ENCODE data around the gene CFAP46. TPM values are rescaled to one million over a fixed set of nuclear protein-coding genes. Genes with fewer than 3 reads are reported as not detected.

CFAP46 gene
- total RNA-seq, 1 donor = under 0.01 TPM

DNA sequence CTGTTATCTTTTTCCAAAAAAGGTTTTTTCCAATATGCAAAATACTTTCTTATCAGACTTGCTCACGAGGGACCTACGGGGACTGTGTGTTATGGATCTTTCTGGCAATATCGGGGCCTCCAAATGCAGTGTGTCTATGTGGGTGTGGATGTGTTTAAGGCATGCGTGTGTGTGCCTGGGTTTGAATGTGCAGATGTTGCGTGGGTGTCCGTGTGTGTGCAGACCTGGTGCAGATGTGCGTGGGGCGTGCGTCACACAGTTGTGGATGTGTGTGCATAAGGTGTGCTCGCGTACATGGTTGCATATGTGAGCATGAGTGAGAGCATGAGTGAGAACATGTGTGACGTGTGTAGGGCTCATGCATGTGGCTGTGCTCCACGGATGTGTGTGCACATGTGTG is 176.1 kb downstream of the CFAP46 start:
- Histone ChIP-seq H3K27me3 (ENCODE audit: insufficient read depth, low read length) (no peaks in the 10 kb centered on the region), H3K27ac (ENCODE audit: low read depth, low read length) (no peak overlapping the region), H4K20me1 (ENCODE audit: insufficient read depth, low read length) (no peaks in the 10 kb centered on the region), H3K4me1 (ENCODE audit: insufficient read depth, low read length) (no peaks in the 10 kb centered on the region), H3K36me3 (ENCODE audit: insufficient read depth, low read length) (no peaks in the 10 kb centered on the region), H3K9me3 (ENCODE audit: low read depth, low read length) (no peaks in the 10 kb centered on the region), H3K4me3 (ENCODE audit: insufficient read depth, low read length) (no peak overlapping the region), H3K4me2 (ENCODE audit: insufficient read depth, low read length) (no peak overlapping the region), H2AFZ (ENCODE audit: low read length) (no peak overlapping the region), H3K79me2 (ENCODE audit: insufficient read depth, low read length) (no peaks in the 10 kb centered on the region)
- TF ChIP-seq, protein P1, sequence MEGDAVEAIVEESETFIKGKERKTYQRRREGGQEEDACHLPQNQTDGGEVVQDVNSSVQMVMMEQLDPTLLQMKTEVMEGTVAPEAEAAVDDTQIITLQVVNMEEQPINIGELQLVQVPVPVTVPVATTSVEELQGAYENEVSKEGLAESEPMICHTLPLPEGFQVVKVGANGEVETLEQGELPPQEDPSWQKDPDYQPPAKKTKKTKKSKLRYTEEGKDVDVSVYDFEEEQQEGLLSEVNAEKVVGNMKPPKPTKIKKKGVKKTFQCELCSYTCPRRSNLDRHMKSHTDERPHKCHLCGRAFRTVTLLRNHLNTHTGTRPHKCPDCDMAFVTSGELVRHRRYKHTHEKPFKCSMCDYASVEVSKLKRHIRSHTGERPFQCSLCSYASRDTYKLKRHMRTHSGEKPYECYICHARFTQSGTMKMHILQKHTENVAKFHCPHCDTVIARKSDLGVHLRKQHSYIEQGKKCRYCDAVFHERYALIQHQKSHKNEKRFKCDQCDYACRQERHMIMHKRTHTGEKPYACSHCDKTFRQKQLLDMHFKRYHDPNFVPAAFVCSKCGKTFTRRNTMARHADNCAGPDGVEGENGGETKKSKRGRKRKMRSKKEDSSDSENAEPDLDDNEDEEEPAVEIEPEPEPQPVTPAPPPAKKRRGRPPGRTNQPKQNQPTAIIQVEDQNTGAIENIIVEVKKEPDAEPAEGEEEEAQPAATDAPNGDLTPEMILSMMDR (IDR thresholded peaks at IDR 0.05; ENCODE audit: extremely low read depth, low read depth, low read length) = no peak
- no peak for DNase-seq (ENCODE audit: insufficient read length, low spot score, missing footprints)

DNA sequence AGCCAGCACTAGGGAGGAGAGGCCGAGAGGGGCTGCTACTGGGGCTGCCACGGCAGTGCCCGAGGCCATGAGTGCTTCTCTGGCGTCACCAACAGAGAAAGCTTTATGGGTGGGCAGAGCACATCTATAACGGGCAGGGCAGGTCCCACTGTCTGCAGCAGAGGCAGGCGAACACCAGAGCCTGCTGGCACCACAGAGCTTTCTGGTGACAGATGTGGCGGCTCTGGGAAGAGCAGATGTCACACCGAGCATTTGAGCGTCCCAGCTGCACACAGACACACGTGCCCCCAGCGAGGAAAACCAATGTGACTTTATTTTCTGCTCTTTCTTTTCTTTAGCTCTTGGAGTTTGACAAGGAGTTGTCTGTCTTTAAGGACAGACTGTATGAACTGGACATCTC is 176.9 kb downstream of the CFAP46 start:
- Histone ChIP-seq H3K9me3 (ENCODE audit: low read depth, low read length) (no peaks in the 10 kb centered on the region), H3K27me3 (ENCODE audit: insufficient read depth, low read length) (no peaks in the 10 kb centered on the region), H3K4me2 (ENCODE audit: insufficient read depth, low read length) (no peak overlapping the region), H3K4me1 (ENCODE audit: insufficient read depth, low read length) (no peaks in the 10 kb centered on the region), H3K27ac (ENCODE audit: low read depth, low read length) (no peak overlapping the region), H4K20me1 (ENCODE audit: insufficient read depth, low read length) (no peaks in the 10 kb centered on the region), H2AFZ (ENCODE audit: low read length) (no peak overlapping the region), H3K4me3 (ENCODE audit: insufficient read depth, low read length) (no peak overlapping the region), H3K79me2 (ENCODE audit: insufficient read depth, low read length) (no peaks in the 10 kb centered on the region), H3K36me3 (ENCODE audit: insufficient read depth, low read length) (no peaks in the 10 kb centered on the region)
- DNase-seq (ENCODE audit: insufficient read length, low spot score, missing footprints) = no peak
- TF ChIP-seq, protein P1 (IDR thresholded peaks at IDR 0.05; ENCODE audit: extremely low read depth, low read depth, low read length) = no peak

DNA sequence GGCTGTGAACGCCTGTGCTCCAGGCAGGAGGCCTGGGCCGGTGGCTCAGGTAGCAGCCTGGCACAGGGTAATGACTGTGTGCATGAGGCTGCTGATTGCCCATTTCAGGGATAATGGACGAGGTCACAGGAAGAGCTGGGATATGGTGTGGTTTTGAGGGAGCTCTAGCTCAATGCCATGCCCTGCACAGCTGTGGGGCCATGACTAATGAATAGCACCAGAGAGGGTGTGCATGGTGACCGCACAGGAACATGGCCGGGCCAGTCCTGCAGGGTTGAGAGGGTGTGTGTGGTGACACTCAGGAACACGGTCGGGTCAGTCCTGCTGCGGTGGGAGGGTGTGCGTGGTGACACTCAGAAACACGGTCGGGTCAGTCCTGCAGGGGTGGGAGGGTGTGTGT is 178.3 kb downstream of the CFAP46 start:
- Histone ChIP-seq H3K9me3 (ENCODE audit: low read depth, low read length) (no peaks in the 10 kb centered on the region), H3K27me3 (ENCODE audit: insufficient read depth, low read length) (no peaks in the 10 kb centered on the region), H3K27ac (ENCODE audit: low read depth, low read length) (no peak overlapping the region), H3K36me3 (ENCODE audit: insufficient read depth, low read length) (no peaks in the 10 kb centered on the region), H3K4me2 (ENCODE audit: insufficient read depth, low read length) (no peak overlapping the region), H2AFZ (ENCODE audit: low read length) (no peak overlapping the region), H3K4me1 (ENCODE audit: insufficient read depth, low read length) (no peaks in the 10 kb centered on the region), H3K79me2 (ENCODE audit: insufficient read depth, low read length) (no peaks in the 10 kb centered on the region), H3K4me3 (ENCODE audit: insufficient read depth, low read length) (no peak overlapping the region), H4K20me1 (ENCODE audit: insufficient read depth, low read length) (no peaks in the 10 kb centered on the region)
- no peak for DNase-seq (ENCODE audit: insufficient read length, low spot score, missing footprints)
- TF ChIP-seq, protein P1 (IDR thresholded peaks at IDR 0.05; ENCODE audit: extremely low read depth, low read depth, low read length) = no peak

DNA sequence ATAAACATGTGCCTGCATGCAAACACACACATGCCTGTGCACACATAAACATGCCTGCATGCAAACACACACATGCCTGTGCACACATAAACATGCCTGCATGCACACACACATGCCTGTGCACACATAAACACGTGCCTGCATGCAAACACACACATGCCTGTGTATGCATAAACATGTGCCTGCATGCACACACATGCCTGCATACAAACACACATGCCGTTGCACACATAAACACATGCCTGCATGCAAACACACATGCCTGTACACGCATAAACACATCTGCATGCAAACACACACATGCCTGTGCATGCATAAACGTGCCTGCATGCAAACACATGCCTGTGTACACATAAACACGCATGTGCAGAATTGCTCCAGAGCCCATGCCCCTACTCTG is 178.8 kb downstream of the CFAP46 start:
- no peaks in the 10 kb centered on the region for H3K4me1 ChIP-seq (ENCODE audit: insufficient read depth, low read length)
- no peak for DNase-seq (ENCODE audit: insufficient read length, low spot score, missing footprints)
- H4K20me1 ChIP-seq (ENCODE audit: insufficient read depth, low read length) = no peaks in the 10 kb centered on the region
- H3K27me3 ChIP-seq (ENCODE audit: insufficient read depth, low read length) = no peaks in the 10 kb centered on the region
- no peak overlapping the region for H3K27ac ChIP-seq (ENCODE audit: low read depth, low read length)
- no peaks in the 10 kb centered on the region for H3K79me2 ChIP-seq (ENCODE audit: insufficient read depth, low read length)
- H2AFZ ChIP-seq (ENCODE audit: low read length) = no peak overlapping the region
- TF ChIP-seq, protein P1 (IDR thresholded peaks at IDR 0.05; ENCODE audit: extremely low read depth, low read depth, low read length) = no peak
- H3K4me3 ChIP-seq (ENCODE audit: insufficient read depth, low read length) = no peak overlapping the region
- H3K4me2 ChIP-seq (ENCODE audit: insufficient read depth, low read length) = no peak overlapping the region
- no peaks in the 10 kb centered on the region for H3K9me3 ChIP-seq (ENCODE audit: low read depth, low read length)
- H3K36me3 ChIP-seq (ENCODE audit: insufficient read depth, low read length) = no peaks in the 10 kb centered on the region
